ENCODE data around the gene DHRS11. TPM values are rescaled to one million over a fixed set of nuclear protein-coding genes. Genes with fewer than 3 reads are reported as not detected.
"Not testable (repeated sequence)": the region's sequence is repeated elsewhere in the genome, so short reads cannot be mapped to it uniquely, and the experiment has no call there.

DHRS11 gene
- total RNA-seq, 4 donors from 2014 or later: 9.0 to 11.1 (median 10.2) TPM

DNA sequence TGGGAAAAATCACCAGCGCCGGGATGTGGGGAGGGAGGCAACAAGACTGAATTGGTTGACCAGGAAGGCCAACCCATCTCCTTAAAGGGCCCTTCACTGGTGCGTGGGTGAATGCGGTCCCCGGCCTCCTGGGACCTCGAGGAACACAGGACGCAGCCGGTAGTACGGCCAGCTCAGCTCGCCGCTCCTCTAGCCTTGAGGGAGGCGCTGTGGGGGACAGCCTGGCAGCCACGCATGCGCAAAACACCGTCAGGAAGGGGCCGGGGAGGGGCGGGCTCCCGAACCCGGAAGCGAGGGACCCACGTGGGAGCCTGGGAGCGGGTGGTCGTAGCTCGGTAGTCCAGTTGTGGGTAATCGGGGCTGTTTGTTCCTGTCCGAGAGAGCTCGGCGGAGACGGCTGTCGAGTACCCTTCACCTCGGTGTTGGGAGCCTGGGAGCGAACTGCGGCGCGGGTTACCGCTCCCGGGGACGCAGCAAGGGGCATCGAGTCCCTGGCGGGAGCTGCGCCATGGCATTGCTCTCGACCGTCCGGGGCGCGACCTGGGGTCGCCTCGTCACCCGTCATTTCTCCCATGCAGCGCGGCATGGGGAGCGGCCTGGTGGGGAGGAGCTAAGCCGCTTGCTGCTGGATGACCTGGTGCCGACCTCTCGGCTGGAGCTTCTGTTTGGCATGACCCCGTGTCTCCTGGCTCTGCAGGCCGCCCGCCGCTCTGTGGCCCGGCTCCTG lies 9.8 kb downstream of the DHRS11 start, which contains the start of gene MRM1:
Gene MRM1, plus strand, starts transcription at position 281 of the 727 bp plus-strand sequence. Its CDS starts 228 bp downstream, at position 509.
- 0% methylated on average over 3 to 5 of the region's 60 CpGs for WGBS, 2 donors
- TF ChIP-seq, protein P1, sequence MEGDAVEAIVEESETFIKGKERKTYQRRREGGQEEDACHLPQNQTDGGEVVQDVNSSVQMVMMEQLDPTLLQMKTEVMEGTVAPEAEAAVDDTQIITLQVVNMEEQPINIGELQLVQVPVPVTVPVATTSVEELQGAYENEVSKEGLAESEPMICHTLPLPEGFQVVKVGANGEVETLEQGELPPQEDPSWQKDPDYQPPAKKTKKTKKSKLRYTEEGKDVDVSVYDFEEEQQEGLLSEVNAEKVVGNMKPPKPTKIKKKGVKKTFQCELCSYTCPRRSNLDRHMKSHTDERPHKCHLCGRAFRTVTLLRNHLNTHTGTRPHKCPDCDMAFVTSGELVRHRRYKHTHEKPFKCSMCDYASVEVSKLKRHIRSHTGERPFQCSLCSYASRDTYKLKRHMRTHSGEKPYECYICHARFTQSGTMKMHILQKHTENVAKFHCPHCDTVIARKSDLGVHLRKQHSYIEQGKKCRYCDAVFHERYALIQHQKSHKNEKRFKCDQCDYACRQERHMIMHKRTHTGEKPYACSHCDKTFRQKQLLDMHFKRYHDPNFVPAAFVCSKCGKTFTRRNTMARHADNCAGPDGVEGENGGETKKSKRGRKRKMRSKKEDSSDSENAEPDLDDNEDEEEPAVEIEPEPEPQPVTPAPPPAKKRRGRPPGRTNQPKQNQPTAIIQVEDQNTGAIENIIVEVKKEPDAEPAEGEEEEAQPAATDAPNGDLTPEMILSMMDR (IDR thresholded peaks at IDR 0.05): peak in 1 of 6 experiments; percentile 58
- TF ChIP-seq POLR2A (IDR thresholded peaks at IDR 0.05): peak in 2 of 4 donors; percentile 50 to 76

DNA sequence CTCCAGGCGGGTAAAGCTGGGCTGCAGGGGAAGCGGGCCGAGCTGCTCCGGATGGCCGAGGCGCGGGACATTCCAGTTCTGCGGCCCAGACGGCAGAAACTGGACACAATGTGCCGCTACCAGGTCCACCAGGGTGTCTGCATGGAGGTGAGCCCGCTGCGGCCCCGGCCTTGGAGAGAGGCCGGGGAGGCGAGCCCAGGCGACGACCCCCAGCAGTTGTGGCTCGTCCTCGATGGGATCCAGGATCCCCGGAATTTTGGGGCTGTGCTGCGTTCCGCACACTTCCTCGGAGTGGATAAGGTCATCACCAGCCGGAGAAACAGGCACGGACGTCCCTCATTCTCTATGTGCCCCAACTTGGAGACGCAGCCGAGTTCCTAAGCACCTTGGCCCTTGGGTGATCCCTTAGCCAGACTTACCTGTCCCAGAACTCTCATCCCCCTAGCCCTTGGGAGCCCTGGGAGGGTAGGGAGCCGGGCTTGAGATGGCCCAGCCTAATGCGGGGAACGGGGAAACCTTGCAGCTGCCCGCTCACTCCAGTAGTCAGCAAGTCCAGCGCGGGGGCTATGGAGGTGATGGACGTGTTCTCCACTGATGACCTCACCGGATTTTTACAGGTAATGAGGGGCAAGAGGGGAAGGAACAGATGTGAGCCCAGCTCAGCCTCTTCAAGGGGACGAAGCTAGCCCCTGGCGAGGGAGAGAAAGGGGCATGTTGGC lies 10.5 kb downstream of the DHRS11 start:
- peak overlapping the region; percentile 78 to 98 (median 94) for H3K4me3 ChIP-seq
- peak overlapping the region; percentile 85 to 94 (median 90) for H3K27ac ChIP-seq
- no peak for DNase-seq
- H3K36me3 ChIP-seq: peaks cover 0 to 10% (median 0%) of the 10 kb centered on the region in 3 donors
- TF ChIP-seq, protein P1 (IDR thresholded peaks at IDR 0.05): no peak
- no peak for TF ChIP-seq POLR2A (IDR thresholded peaks at IDR 0.05)
- no peaks in the 10 kb centered on the region for H3K27me3 ChIP-seq
- H3K9me3 ChIP-seq: no peaks in the 10 kb centered on the region
- 4% methylated on average over 15 of the region's 38 CpGs; no CpG with 5 or more reads in 1 of the 2 donors for WGBS, 2 donors
- peaks cover 15 to 36% (median 20%) of the 10 kb centered on the region in 3 donors for H3K4me1 ChIP-seq
- intact Hi-C loops (cut with DNase I): no loop called here

More for the DNA sequence above, 9.8 kb downstream of the DHRS11 start, which contains the start of gene MRM1:
- Histone ChIP-seq H3K9me3 (no peaks in the 10 kb centered on the region), H3K4me1 (peaks cover 15 to 36% (median 20%) of the 10 kb centered on the region in 3 donors), H3K36me3 (peaks cover 0 to 10% (median 0%) of the 10 kb centered on the region in 3 donors), H3K27me3 (no peaks in the 10 kb centered on the region), H3K27ac (peak within 1 kb of the TSS; percentile 85 to 94 (median 90)), H3K4me3 (peak within 1 kb of the TSS; percentile 78 to 98 (median 94))
- DNase-seq: peak; percentile 70
- intact Hi-C loops (cut with DNase I): no loop called here

DNA sequence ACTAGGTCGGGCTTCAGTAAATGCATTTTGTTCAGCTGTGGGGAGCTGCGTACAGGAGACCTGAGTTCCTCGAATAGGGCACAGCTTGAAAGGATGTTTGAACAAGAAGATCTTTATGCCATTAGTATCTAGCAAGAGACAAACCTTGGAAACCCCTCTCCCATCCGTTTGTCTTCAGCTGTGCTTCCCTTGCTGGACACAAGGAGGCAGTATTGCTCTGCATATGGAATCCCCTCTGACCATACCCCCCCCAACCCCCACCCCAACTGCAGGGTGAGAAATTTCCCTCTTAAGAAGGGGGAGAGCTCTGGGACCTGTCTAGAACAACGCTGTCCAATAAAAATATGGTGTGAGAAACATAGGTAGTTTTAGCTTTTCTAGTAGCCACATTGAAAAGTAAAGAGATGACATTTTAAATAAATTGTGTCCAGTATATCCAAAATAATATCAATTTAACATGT lies 11.3 kb downstream of the DHRS11 start:
- Histone ChIP-seq H3K4me3 (peak overlapping the region; percentile 78 to 98 (median 94)), H3K9me3 (no peaks in the 10 kb centered on the region), H3K36me3 (peaks cover 0 to 14% (median 0%) of the 10 kb centered on the region in 3 donors), H3K4me1 (peaks cover 15 to 36% (median 20%) of the 10 kb centered on the region in 3 donors), H3K27ac (peak overlapping the region in 3 of 4 donors; percentile 85 to 94 (median 92)), H3K27me3 (no peaks in the 10 kb centered on the region)
- intact Hi-C loops (cut with DNase I): no loop called here
- no peak for DNase-seq
- TF ChIP-seq, protein P1 (IDR thresholded peaks at IDR 0.05): peak; percentile 52 to 86 (median 69)
- no peak for TF ChIP-seq POLR2A (IDR thresholded peaks at IDR 0.05)
- 0 to 6% methylated on average over 2 to 5 of the region's 5 CpGs for WGBS, 2 donors

DNA sequence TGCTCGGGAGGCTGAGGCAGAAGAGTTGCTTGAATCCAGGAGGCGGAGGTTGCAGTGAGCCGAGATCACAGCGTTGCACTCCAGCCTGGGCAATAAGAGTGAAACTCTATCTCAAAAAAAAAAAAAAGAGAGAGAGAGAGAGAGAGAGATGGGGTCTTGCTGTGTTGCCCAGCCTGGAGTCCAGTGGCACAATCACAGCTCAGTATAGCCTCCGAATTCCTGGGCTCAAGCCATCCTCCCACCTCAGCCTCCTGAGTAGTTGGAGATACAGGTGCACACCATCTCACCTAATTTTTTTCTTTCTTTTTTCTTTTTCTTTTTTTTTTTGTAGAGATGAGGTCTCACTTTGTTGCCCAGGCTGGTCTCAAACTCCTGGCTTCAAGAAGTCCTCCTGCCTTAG lies 13.3 kb downstream of the DHRS11 start:
- DNase-seq; intact Hi-C loops (cut with DNase I); H3K36me3 ChIP-seq; H3K27me3 ChIP-seq; H3K9me3 ChIP-seq; H3K4me3 ChIP-seq; H3K27ac ChIP-seq: not testable (repeated sequence)
- 93 to 94% methylated on average over 3 to 5 of the region's 5 CpGs for WGBS, 2 donors
- H3K4me1 ChIP-seq: peaks cover 15 to 47% (median 28%) of the 10 kb centered on the region in 3 donors

DNA sequence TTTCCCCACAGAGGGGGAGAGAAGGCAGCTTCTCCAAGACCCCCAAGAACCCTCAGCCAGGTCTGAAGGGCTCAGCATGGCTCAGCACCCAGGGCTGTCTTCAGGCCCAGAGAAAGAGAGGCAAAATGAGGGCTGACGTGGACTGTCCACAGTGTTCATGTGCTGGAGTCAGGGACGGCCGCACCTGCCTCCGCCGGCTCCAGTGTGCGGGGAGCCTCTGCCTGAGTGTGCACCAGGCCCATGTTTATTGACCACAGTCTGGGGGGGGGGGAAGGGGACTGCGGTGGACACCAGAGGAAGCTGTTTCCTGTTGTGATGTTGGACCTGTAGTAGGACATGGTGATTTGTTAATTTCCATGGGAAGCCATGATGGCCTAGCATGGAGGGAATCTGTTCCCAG lies 16.6 kb downstream of the DHRS11 start:
- TF ChIP-seq, protein P1 (IDR thresholded peaks at IDR 0.05): no peak
- no peak for TF ChIP-seq POLR2A (IDR thresholded peaks at IDR 0.05)
- no peak overlapping the region for H3K27ac ChIP-seq
- peaks cover 0 to 33% (median 10%) of the 10 kb centered on the region in 3 donors for H3K4me1 ChIP-seq
- WGBS, 2 donors: 60% methylated on average over 1 of the region's 7 CpGs; no CpG with 5 or more reads in 1 of the 2 donors
- no peak for DNase-seq
- intact Hi-C loops (cut with DNase I): no loop called here
- no peak overlapping the region for H3K4me3 ChIP-seq
- H3K9me3 ChIP-seq: no peaks in the 10 kb centered on the region
- H3K36me3 ChIP-seq: peaks cover 0 to 9% (median 0%) of the 10 kb centered on the region in 3 donors
- H3K27me3 ChIP-seq: peaks cover 0 to 4% (median 0%) of the 10 kb centered on the region in 4 donors

All from esophagus squamous epithelium (tissue), 5 donors.